HEK293 (cell line): ENCODE data around the gene NDUFS2.

Source experiments
- CTCF ChIP-seq: fragments of 450-650 bp; formaldehyde crosslinking; IDR thresholded peaks from 2 replicates; pipeline ENCODE4 v1.5.1; 2016; ENCODE audit warnings: missing biosample characterization, missing genetic modification characterization
- ZBTB7A ChIP-seq: fragments of 450-650 bp; formaldehyde crosslinking; IDR thresholded peaks from 2 replicates; pipeline ENCODE4 v1.5.1; 2016; ENCODE audit warnings: low read depth, missing biosample characterization, missing genetic modification characterization
- ZNF214 ChIP-seq: fragments of 450-650 bp; formaldehyde crosslinking; IDR thresholded peaks from 2 replicates; pipeline ENCODE4 v1.5.1; 2017; ENCODE audit warnings: missing biosample characterization, mild to moderate bottlenecking, missing genetic modification characterization, borderline replicate concordance
- ZNF670 ChIP-seq: fragments of 450-650 bp; formaldehyde crosslinking; IDR thresholded peaks from 2 replicates; pipeline ENCODE4 v1.5.1; 2016; ENCODE audit warnings: missing biosample characterization, missing genetic modification characterization, low read depth

GRCh38 chr1:161161652-161162051 lies 40.5 kb upstream of the NDUFS2 start:
- TF ChIP-seq CTCF (tag by site-specific recombination) = no peak
- no peak for TF ChIP-seq ZNF214 (tag by site-specific recombination)
- TF ChIP-seq ZBTB7A (tag by site-specific recombination) = no peak
- no peak for TF ChIP-seq ZNF670 (tag by site-specific recombination)
